Liver (tissue), 9 donors: ENCODE data around the gene CD109. TPM values are rescaled to one million over a fixed set of nuclear protein-coding genes. Genes with fewer than 3 reads are reported as not detected.

Experiments
- DNase-seq: peaks from one replicate; pipeline ENCODE4 v3.0.0-alpha.2; 2017; ENCODE audit warnings: low spot score
- H3K27ac ChIP-seq, 2 donors: one replicate each; pipeline ENCODE4 v1.7.0; 2013; ENCODE audit warnings: inconsistent platforms in 2 of 2, low read length in 2 of 2, control low read depth in 1 of 2, low read depth in 1 of 2, mild to moderate bottlenecking in 1 of 2
- H3K27me3 ChIP-seq, 4 donors: one replicate each; pipeline versions ENCODE4 v1.6.1 to v1.7.0; 2013; ENCODE audit warnings: low read length in 3 of 4, inconsistent platforms in 1 of 4, mild to moderate bottlenecking in 1 of 4, moderate library complexity in 1 of 4; ENCODE audit not compliant: control insufficient read depth in 4 of 4, insufficient read depth in 4 of 4
- H3K36me3 ChIP-seq, 4 donors: one replicate each; pipeline versions ENCODE4 v1.6.1 to v1.7.0; 2013; ENCODE audit warnings: low read length in 3 of 4, mild to moderate bottlenecking in 3 of 4, low read depth in 1 of 4, moderate library complexity in 1 of 4; ENCODE audit not compliant: control insufficient read depth in 4 of 4, insufficient read depth in 3 of 4
- H3K4me1 ChIP-seq, 4 donors: one replicate each; pipeline versions ENCODE4 v1.6.1 to v1.7.0; 2013; ENCODE audit warnings: low read length in 3 of 4, mild to moderate bottlenecking in 3 of 4, moderate library complexity in 1 of 4; ENCODE audit not compliant: control insufficient read depth in 4 of 4, insufficient read depth in 4 of 4
- H3K4me3 ChIP-seq, 3 donors: one replicate each; pipeline versions ENCODE4 v1.6.1 to v1.7.0; 2013; ENCODE audit warnings: low read length in 3 of 3, control low read depth in 1 of 3, low read depth in 1 of 3, mild to moderate bottlenecking in 1 of 3
- H3K9ac ChIP-seq, 2 donors: one replicate each; pipeline ENCODE4 v1.7.0; 2013; ENCODE audit warnings: low read length in 2 of 2, mild to moderate bottlenecking in 2 of 2, moderate library complexity in 2 of 2, control low read depth in 1 of 2, low read depth in 1 of 2
- H3K9me3 ChIP-seq, 4 donors: one replicate each; pipeline versions ENCODE4 v1.6.1 to v1.7.0; 2013; ENCODE audit warnings: low read length in 3 of 4; ENCODE audit not compliant: control insufficient read depth in 4 of 4
- ATF3 ChIP-seq: IDR thresholded peaks from 2 replicates; pipeline ENCODE4 v1.6.1; 2016; ENCODE audit warnings: antibody characterized with exemption
- CTCF ChIP-seq: fragments of 150-350 bp; IDR thresholded peaks from 2 replicates; pipeline ENCODE4 v1.5.1; 2017; ENCODE audit warnings: improper control_type of control experiment, low read depth, low read length; ENCODE audit not compliant: missing input control
- EGR1 ChIP-seq, 2 donors: IDR thresholded peaks; 2 replicates each; pipeline ENCODE4 v1.6.1; 2016 to 2018; ENCODE audit warnings: antibody characterized with exemption in 2 of 2, low read depth in 2 of 2
- FOXA1 ChIP-seq: IDR thresholded peaks from 2 replicates; pipeline ENCODE4 v1.6.1; 2016; ENCODE audit warnings: antibody characterized with exemption
- FOXA2 ChIP-seq: IDR thresholded peaks from 2 replicates; pipeline ENCODE4 v1.6.1; 2016; ENCODE audit warnings: antibody characterized with exemption
- GABPA ChIP-seq, 2 donors: IDR thresholded peaks in 1 of 2; conservative IDR thresholded peaks in 1 of 2; 2 replicates each; pipeline ENCODE4 v1.6.1; 2016; ENCODE audit warnings: antibody characterized with exemption in 2 of 2, mild to moderate bottlenecking in 1 of 2, moderate library complexity in 1 of 2
- HNF4A ChIP-seq, 2 donors: conservative IDR thresholded peaks; 2 replicates each; pipeline ENCODE4 v1.6.1; 2016; ENCODE audit warnings: antibody characterized with exemption in 2 of 2, mild to moderate bottlenecking in 2 of 2
- HNF4G ChIP-seq: IDR thresholded peaks from 2 replicates; pipeline ENCODE4 v1.6.1; 2016; ENCODE audit warnings: antibody characterized with exemption
- JUND ChIP-seq, 2 donors: IDR thresholded peaks; 2 replicates each; pipeline ENCODE4 v1.6.1; 2016; ENCODE audit warnings: antibody characterized with exemption in 2 of 2
- MAX ChIP-seq: IDR thresholded peaks from 2 replicates; pipeline ENCODE4 v1.6.1; 2016; ENCODE audit warnings: antibody characterized with exemption
- NR2F2 ChIP-seq: IDR thresholded peaks from 2 replicates; pipeline ENCODE4 v1.6.1; 2016; ENCODE audit warnings: antibody characterized with exemption
- RAD21 ChIP-seq, 2 donors: IDR thresholded peaks; 2 replicates each; pipeline ENCODE4 v1.6.1; 2016; ENCODE audit warnings: antibody characterized with exemption in 2 of 2, mild to moderate bottlenecking in 2 of 2
- REST ChIP-seq: IDR thresholded peaks from 2 replicates; pipeline ENCODE4 v1.6.1; 2016; ENCODE audit warnings: antibody characterized with exemption, mild to moderate bottlenecking
- RXRA ChIP-seq, 2 donors: IDR thresholded peaks; 2 replicates each; pipeline ENCODE4 v1.6.1; 2017 to 2018; ENCODE audit warnings: antibody characterized with exemption in 2 of 2, mild to moderate bottlenecking in 1 of 2
- SP1 ChIP-seq: IDR thresholded peaks from 2 replicates; pipeline ENCODE4 v1.6.1; 2018; ENCODE audit warnings: antibody characterized with exemption, mild to moderate bottlenecking
- TAF1 ChIP-seq: conservative IDR thresholded peaks from 2 replicates; pipeline ENCODE4 v1.6.1; 2016; ENCODE audit warnings: antibody characterized with exemption, mild to moderate bottlenecking
- YY1 ChIP-seq: IDR thresholded peaks from 2 replicates; pipeline ENCODE4 v1.6.1; 2016; ENCODE audit warnings: antibody characterized with exemption, mild to moderate bottlenecking
- ZBTB33 ChIP-seq: IDR thresholded peaks from 2 replicates; pipeline ENCODE4 v1.6.1; 2016; ENCODE audit warnings: antibody characterized with exemption
- WGBS: extraction: QIAGEN DNeasy Blood & Tissue Kit; methylation state at CpG from one replicate; pipeline ENCODE4 v1.1.7; 2013; 5-methylcytosine and 5-hydroxymethylcytosine counted together
- polyA plus RNA-seq, 2 donors: library from polyadenylated mRNA; stranded (reverse) in 1 of 2; unstranded in 1 of 2; fragments of 200-250 nt in 1 of 2; fragments of >200 nt in 1 of 2; fragmentation: Nextera tagmentation in 1 of 2; extraction: Ambion mirVana in 1 of 2; gene quantifications; one replicate each; pipeline versions ENCODE4 v1.2.1 to v1.2.3, GENCODE V29; 2013 to 2015
- total RNA-seq, 2 donors: library from RNA; depleted of rRNA; stranded (reverse); fragments of >200 nt; gene quantifications; one replicate each; pipeline ENCODE4 v1.2.3, GENCODE V29; 2014
- donor health status: healthy.
- donor health status: healthy.
- donor health status: healthy.
- donor health status: healthy.
- donor health status: healthy.

The CD109 gene
- total and polyA plus RNA-seq, 4 donors, result 0.18 to 2.0 (median 0.32) TPM

- Histone ChIP-seq H3K36me3 (no peaks in the 10 kb centered on the region), H3K9me3 (no peaks in the 10 kb centered on the region), H3K27ac (no peak overlapping the region), H3K9ac (no peak overlapping the region), H3K27me3 (no peaks in the 10 kb centered on the region), H3K4me3 (no peak overlapping the region), H3K4me1 (no peaks in the 10 kb centered on the region)
- DNase-seq, result no peak
- 48% methylated on average over 3 of the region's 3 CpGs for WGBS
- TF ChIP-seq HNF4A (conservative IDR thresholded peaks at IDR 0.05) (no peak), RXRA (IDR thresholded peaks at IDR 0.05) (no peak), REST (no peak), FOXA2 (no peak), RAD21 (IDR thresholded peaks at IDR 0.05) (no peak), ZBTB33 (no peak), CTCF (no peak), GABPA (IDR thresholded peaks at IDR 0.05 in 1 of 2, conservative IDR thresholded peaks at IDR 0.05 in 1 of 2) (no peak), HNF4G (no peak), JUND (IDR thresholded peaks at IDR 0.05) (no peak), SP1 (no peak), EGR1 (IDR thresholded peaks at IDR 0.05; ENCODE audit: low read depth in 2 of 2) (no peak), ATF3 (no peak), FOXA1 (no peak), NR2F2 (no peak), MAX (no peak), TAF1 (no peak), YY1 (no peak)
These were observed 30.2 kb upstream of the CD109 start for GRCh38 chr6:73665686-73666319.
